ENCODE results near the gene FBXL15.

DNA sequence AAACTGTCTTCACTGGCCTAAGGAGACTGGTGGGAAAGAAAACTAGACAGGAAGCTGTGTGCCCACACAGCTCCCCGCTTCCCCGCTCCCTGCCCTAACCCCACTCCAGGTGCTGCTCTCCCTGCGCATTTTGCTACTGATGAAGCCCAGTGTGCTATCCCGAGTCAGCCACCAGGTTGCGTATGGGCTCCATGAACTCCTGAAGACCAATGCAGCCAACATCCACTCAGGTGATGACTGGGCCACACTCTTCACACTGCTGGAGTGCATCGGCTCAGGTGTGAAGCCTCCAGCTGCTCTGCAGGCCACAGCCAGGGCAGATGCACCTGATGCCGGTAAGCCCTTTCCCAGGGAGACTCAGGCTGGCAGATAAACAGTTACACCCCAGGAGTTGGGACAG is 45.4 kb upstream of the FBXL15 start:
- TF ChIP-seq, protein P1, sequence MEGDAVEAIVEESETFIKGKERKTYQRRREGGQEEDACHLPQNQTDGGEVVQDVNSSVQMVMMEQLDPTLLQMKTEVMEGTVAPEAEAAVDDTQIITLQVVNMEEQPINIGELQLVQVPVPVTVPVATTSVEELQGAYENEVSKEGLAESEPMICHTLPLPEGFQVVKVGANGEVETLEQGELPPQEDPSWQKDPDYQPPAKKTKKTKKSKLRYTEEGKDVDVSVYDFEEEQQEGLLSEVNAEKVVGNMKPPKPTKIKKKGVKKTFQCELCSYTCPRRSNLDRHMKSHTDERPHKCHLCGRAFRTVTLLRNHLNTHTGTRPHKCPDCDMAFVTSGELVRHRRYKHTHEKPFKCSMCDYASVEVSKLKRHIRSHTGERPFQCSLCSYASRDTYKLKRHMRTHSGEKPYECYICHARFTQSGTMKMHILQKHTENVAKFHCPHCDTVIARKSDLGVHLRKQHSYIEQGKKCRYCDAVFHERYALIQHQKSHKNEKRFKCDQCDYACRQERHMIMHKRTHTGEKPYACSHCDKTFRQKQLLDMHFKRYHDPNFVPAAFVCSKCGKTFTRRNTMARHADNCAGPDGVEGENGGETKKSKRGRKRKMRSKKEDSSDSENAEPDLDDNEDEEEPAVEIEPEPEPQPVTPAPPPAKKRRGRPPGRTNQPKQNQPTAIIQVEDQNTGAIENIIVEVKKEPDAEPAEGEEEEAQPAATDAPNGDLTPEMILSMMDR (IDR thresholded peaks at IDR 0.05): no peak
- TF ChIP-seq POLR2AphosphoS5 (IDR thresholded peaks at IDR 0.05): no peak

Data from gastroesophageal sphincter (tissue), 3 donors.